Measurements from ENCODE around the gene TGFBR3.

GRCh38 chr1:91806181-91806768 lies 79.7 kb downstream of the TGFBR3 start:
- TF ChIP-seq, protein P1, sequence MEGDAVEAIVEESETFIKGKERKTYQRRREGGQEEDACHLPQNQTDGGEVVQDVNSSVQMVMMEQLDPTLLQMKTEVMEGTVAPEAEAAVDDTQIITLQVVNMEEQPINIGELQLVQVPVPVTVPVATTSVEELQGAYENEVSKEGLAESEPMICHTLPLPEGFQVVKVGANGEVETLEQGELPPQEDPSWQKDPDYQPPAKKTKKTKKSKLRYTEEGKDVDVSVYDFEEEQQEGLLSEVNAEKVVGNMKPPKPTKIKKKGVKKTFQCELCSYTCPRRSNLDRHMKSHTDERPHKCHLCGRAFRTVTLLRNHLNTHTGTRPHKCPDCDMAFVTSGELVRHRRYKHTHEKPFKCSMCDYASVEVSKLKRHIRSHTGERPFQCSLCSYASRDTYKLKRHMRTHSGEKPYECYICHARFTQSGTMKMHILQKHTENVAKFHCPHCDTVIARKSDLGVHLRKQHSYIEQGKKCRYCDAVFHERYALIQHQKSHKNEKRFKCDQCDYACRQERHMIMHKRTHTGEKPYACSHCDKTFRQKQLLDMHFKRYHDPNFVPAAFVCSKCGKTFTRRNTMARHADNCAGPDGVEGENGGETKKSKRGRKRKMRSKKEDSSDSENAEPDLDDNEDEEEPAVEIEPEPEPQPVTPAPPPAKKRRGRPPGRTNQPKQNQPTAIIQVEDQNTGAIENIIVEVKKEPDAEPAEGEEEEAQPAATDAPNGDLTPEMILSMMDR (IDR thresholded peaks at IDR 0.05) = no peak
- TF ChIP-seq, protein P2, sequence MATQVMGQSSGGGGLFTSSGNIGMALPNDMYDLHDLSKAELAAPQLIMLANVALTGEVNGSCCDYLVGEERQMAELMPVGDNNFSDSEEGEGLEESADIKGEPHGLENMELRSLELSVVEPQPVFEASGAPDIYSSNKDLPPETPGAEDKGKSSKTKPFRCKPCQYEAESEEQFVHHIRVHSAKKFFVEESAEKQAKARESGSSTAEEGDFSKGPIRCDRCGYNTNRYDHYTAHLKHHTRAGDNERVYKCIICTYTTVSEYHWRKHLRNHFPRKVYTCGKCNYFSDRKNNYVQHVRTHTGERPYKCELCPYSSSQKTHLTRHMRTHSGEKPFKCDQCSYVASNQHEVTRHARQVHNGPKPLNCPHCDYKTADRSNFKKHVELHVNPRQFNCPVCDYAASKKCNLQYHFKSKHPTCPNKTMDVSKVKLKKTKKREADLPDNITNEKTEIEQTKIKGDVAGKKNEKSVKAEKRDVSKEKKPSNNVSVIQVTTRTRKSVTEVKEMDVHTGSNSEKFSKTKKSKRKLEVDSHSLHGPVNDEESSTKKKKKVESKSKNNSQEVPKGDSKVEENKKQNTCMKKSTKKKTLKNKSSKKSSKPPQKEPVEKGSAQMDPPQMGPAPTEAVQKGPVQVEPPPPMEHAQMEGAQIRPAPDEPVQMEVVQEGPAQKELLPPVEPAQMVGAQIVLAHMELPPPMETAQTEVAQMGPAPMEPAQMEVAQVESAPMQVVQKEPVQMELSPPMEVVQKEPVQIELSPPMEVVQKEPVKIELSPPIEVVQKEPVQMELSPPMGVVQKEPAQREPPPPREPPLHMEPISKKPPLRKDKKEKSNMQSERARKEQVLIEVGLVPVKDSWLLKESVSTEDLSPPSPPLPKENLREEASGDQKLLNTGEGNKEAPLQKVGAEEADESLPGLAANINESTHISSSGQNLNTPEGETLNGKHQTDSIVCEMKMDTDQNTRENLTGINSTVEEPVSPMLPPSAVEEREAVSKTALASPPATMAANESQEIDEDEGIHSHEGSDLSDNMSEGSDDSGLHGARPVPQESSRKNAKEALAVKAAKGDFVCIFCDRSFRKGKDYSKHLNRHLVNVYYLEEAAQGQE (IDR thresholded peaks at IDR 0.05; ENCODE audit: insufficient read depth in 1 of 2, low read depth in 2 of 2, low read length in 1 of 2) = no peak
- TF ChIP-seq POLR2AphosphoS5 (IDR thresholded peaks at IDR 0.05; ENCODE audit: low read depth, low read length) (no peak), TCF7L2 (IDR thresholded peaks at IDR 0.05; ENCODE audit: low read depth, low read length) (no peak), SIN3A (IDR thresholded peaks at IDR 0.05; ENCODE audit: borderline replicate concordance, insufficient read depth, low read depth, low read length) (no peak)

Data from Panc1 (cell line).